HepG2 (cell line): ENCODE results near the gene XXYLT1. TPM values are rescaled to one million over a fixed set of nuclear protein-coding genes. Genes with fewer than 3 reads are reported as not detected.

Experiments
- ELF3 ChIP-seq: IDR thresholded peaks from 2 replicates; pipeline ENCODE4 v1.6.1; 2016; ENCODE audit warnings: missing genetic modification reagents, missing compliant biosample characterization
- EP300 ChIP-seq, 3 experiments: sonication (generic) in 1 of 3; formaldehyde crosslinking in 1 of 3; IDR thresholded peaks; 2 replicates each; pipeline versions ENCODE4 v1.5.1 to v1.6.1; 2011 to 2020; ENCODE audit warnings: low read depth in 2 of 3, low read length in 2 of 3, borderline replicate concordance in 1 of 3, improper control_type of control experiment in 1 of 3, mild to moderate bottlenecking in 1 of 3, missing genetic modification reagents in 1 of 3, moderate library complexity in 1 of 3
- HDAC1 ChIP-seq: sonication (generic); formaldehyde crosslinking; IDR thresholded peaks from 2 replicates; pipeline ENCODE4 v1.5.1; 2020; ENCODE audit warnings: mild to moderate bottlenecking, missing genetic modification reagents
- KDM6A ChIP-seq: IDR thresholded peaks from 2 replicates; pipeline ENCODE4 v1.6.1; 2016; ENCODE audit warnings: low read depth
- NR2C2 ChIP-seq: sonication (generic); formaldehyde crosslinking; IDR thresholded peaks from 2 replicates; pipeline ENCODE4 v1.4.0; 2020; ENCODE audit warnings: missing genetic modification reagents, mild to moderate bottlenecking, moderate library complexity, borderline replicate concordance
- NR2F1 ChIP-seq, 2 experiments: fragments of 450-650 bp in 1 of 2; formaldehyde crosslinking in 1 of 2; IDR thresholded peaks; 2 replicates each; pipeline versions ENCODE4 v1.5.0 to v1.6.1; 2016 to 2020; ENCODE audit warnings: mild to moderate bottlenecking in 1 of 2, missing compliant biosample characterization in 1 of 2, missing genetic modification reagents in 1 of 2, moderate library complexity in 1 of 2
- POLR2A ChIP-seq, 2 experiments: IDR thresholded peaks; 2 replicates each; pipeline ENCODE4 v1.6.1; 2011; ENCODE audit warnings: low read depth in 2 of 2, low read length in 2 of 2, mild to moderate bottlenecking in 1 of 2, moderate library complexity in 1 of 2; ENCODE audit not compliant: insufficient read depth in 1 of 2
- PPARG ChIP-seq: conservative IDR thresholded peaks from 2 replicates; pipeline ENCODE4 v1.6.1; 2016; ENCODE audit warnings: missing biosample characterization, missing genetic modification reagents
- RCOR2 ChIP-seq: IDR thresholded peaks from 2 replicates; pipeline ENCODE4 v1.6.1; 2016; ENCODE audit warnings: missing biosample characterization, missing genetic modification reagents
- SOX13 ChIP-seq, 3 experiments: fragments of 450-650 bp in 1 of 3; sonication (generic) in 1 of 3; formaldehyde crosslinking in 1 of 3; IDR thresholded peaks in 2 of 3; conservative IDR thresholded peaks in 1 of 3; 2 replicates each; pipeline versions ENCODE4 v1.5.0 to v1.6.1; 2016 to 2020; ENCODE audit warnings: antibody characterized with exemption in 1 of 3, mild to moderate bottlenecking in 1 of 3, missing compliant biosample characterization in 1 of 3, missing genetic modification reagents in 1 of 3, moderate library complexity in 1 of 3
- SP5 ChIP-seq: IDR thresholded peaks from 2 replicates; pipeline ENCODE4 v1.6.1; 2016; ENCODE audit warnings: low read depth, borderline replicate concordance
- ZBTB26 ChIP-seq: IDR thresholded peaks from 2 replicates; pipeline ENCODE4 v1.6.1; 2016; ENCODE audit warnings: missing compliant biosample characterization, missing genetic modification reagents, borderline replicate concordance
- ZC3H13 ChIP-seq: sonication (generic); formaldehyde crosslinking; IDR thresholded peaks from 2 replicates; pipeline ENCODE4 v1.8.1; 2023; ENCODE audit warnings: mild to moderate bottlenecking, missing genetic modification reagents, moderate library complexity
- ZNF18 ChIP-seq: sonication (generic); formaldehyde crosslinking; IDR thresholded peaks from 2 replicates; pipeline ENCODE4 v1.8.0; 2022; ENCODE audit warnings: mild to moderate bottlenecking, missing genetic modification reagents; ENCODE audit not compliant: insufficient replicate concordance
- ZNF317 ChIP-seq: sonication (generic); formaldehyde crosslinking; IDR thresholded peaks from 2 replicates; pipeline ENCODE4 v1.5.0; 2020; ENCODE audit warnings: mild to moderate bottlenecking, missing genetic modification reagents
- ZNF354B ChIP-seq: sonication (generic); formaldehyde crosslinking; IDR thresholded peaks from 2 replicates; pipeline ENCODE4 v1.8.0; 2022; ENCODE audit warnings: mild to moderate bottlenecking, missing genetic modification reagents
- ZNF503 ChIP-seq: sonication (generic); formaldehyde crosslinking; IDR thresholded peaks from 2 replicates; pipeline ENCODE4 v1.4.0; 2020; ENCODE audit warnings: missing genetic modification reagents
- ZNF530 ChIP-seq: sonication (generic); formaldehyde crosslinking; IDR thresholded peaks from 2 replicates; pipeline ENCODE4 v1.5.0; 2020; ENCODE audit warnings: low read depth, mild to moderate bottlenecking, missing genetic modification reagents
- ZNF614 ChIP-seq: IDR thresholded peaks from 2 replicates; pipeline ENCODE4 v1.6.1; 2018; ENCODE audit warnings: missing biosample characterization, missing genetic modification reagents, inconsistent platforms, borderline replicate concordance
- ZNF691 ChIP-seq: sonication (generic); formaldehyde crosslinking; IDR thresholded peaks from 2 replicates; pipeline ENCODE4 v1.4.0; 2020; ENCODE audit warnings: missing genetic modification reagents, low read depth, mild to moderate bottlenecking, borderline replicate concordance
- ZNF740 ChIP-seq: sonication (generic); formaldehyde crosslinking; IDR thresholded peaks from 2 replicates; pipeline ENCODE4 v1.4.0; 2020; ENCODE audit warnings: missing genetic modification reagents
- ZNF766 ChIP-seq: sonication (generic); formaldehyde crosslinking; IDR thresholded peaks from 2 replicates; pipeline ENCODE4 v1.5.0; 2020; ENCODE audit warnings: missing genetic modification reagents, borderline replicate concordance
- polyA plus RNA-seq, 8 experiments: library from polyadenylated mRNA; depleted of rRNA in 3 of 8; stranded (reverse) in 7 of 8; unstranded in 1 of 8; fragments of >200 nt; fragmentation: Illumina TruSeq in 4 of 8; extraction: Trizol in 4 of 8; gene quantifications; 2 replicates each; pipeline versions ENCODE4 v1.2.1 to v1.2.3, GENCODE V29; 2011 to 2016; ENCODE audit warnings: low read depth in 4 of 8, missing spikeins in 1 of 8, mixed read lengths in 1 of 8; ENCODE audit not compliant: insufficient read depth in 1 of 8
- total RNA-seq, 5 experiments: library from RNA; depleted of rRNA; stranded (reverse); fragments of >200 nt; fragmentation: Illumina TruSeq; extraction: Trizol; gene quantifications; 2 replicates each; pipeline ENCODE4 v1.2.3, GENCODE V29; 2016; ENCODE audit warnings: low read depth in 1 of 5

Gene XXYLT1
- total and polyA plus RNA-seq, 2 of the 13 experiments (the other 11 are each of a cell fraction or from before 2014, with no cell fraction given) = 17.7 to 19.0 TPM

- TF ChIP-seq EP300 (IDR thresholded peaks at IDR 0.05; ENCODE audit: low read depth in 2 of 2, low read length in 2 of 2) (peak in 1 of 2 experiments; percentile 76; a peak in 2 of 4 replicates), EP300 (CRISPR knock-in tag; IDR thresholded peaks at IDR 0.05; ENCODE audit: borderline replicate concordance) (no peak), NR2F1 (CRISPR knock-in tag; IDR thresholded peaks at IDR 0.05) (peak; percentile 40 to 68; a peak in 3 of 4 replicates), POLR2A (IDR thresholded peaks at IDR 0.05; ENCODE audit: insufficient read depth in 1 of 2, low read depth in 2 of 2, low read length in 2 of 2) (no peak), SP5 (CRISPR knock-in tag) (peak; percentile 71; the same call in 1 of the 2 replicates), ZBTB26 (CRISPR knock-in tag) (no peak), RCOR2 (peak; percentile 53; the same call in 1 of the 2 replicates), HDAC1 (CRISPR knock-in tag) (peak; percentile 47; the same call in 1 of the 2 replicates), KDM6A (no peak), ZNF530 (no peak), ZNF614 (CRISPR knock-in tag) (peak; percentile 38; the same call in 1 of the 2 replicates), ZNF354B (CRISPR knock-in tag) (no peak), ZNF503 (CRISPR knock-in tag) (0 out of 2 replicates have a peak, but pooled peaks have one; percentile 81), NR2C2 (CRISPR knock-in tag) (peak; percentile 38; the same call in 1 of the 2 replicates), ZNF740 (CRISPR knock-in tag) (peak; percentile 24; the same call in 1 of the 2 replicates), ZNF691 (CRISPR knock-in tag) (no peak), ELF3 (CRISPR knock-in tag) (peak; percentile 82), ZC3H13 (CRISPR knock-in tag) (no peak), SOX13 (IDR thresholded peaks at IDR 0.05) (no peak), SOX13 (CRISPR knock-in tag; conservative IDR thresholded peaks at IDR 0.05 in 1 of 2, IDR thresholded peaks at IDR 0.05 in 1 of 2) (peak in 1 of 2 experiments; percentile 79; a peak in 2 of 4 replicates), ZNF766 (CRISPR knock-in tag) (peak; percentile 87; the same call in 1 of the 2 replicates), ZNF18 (CRISPR knock-in tag) (peak; percentile 39), ZNF317 (CRISPR knock-in tag) (peak; percentile 44; the same call in 1 of the 2 replicates), PPARG (CRISPR knock-in tag) (peak; percentile 93)
Measured at GRCh38 chr3:195031574-195032003, 239.4 kb downstream of the XXYLT1 start (continued).
